GM12892 (cell line): ENCODE results near the gene ABCC1.

Source experiments
- POLR2A ChIP-seq: IDR thresholded peaks from 2 replicates; pipeline ENCODE4 v1.6.1; 2011; ENCODE audit warnings: low read depth, low read length, control low read depth
- POLR2AphosphoS5 ChIP-seq: IDR thresholded peaks from 2 replicates; pipeline ENCODE4 v1.6.1; 2011; ENCODE audit warnings: low read depth, low read length, control low read depth
- TAF1 ChIP-seq: IDR thresholded peaks from 2 replicates; pipeline ENCODE4 v1.6.1; 2011; ENCODE audit warnings: low read depth, mild to moderate bottlenecking, control low read depth, low read length, borderline replicate concordance

GRCh38 chr16:16143931-16144330, 194.5 kb downstream of the ABCC1 start:
- TF ChIP-seq POLR2A = no peak
- no peak for TF ChIP-seq TAF1
- TF ChIP-seq POLR2AphosphoS5 = no peak
